SK-N-SH treated with all-trans-retinoic acid at 6 μM for 48 hours (cell line): ENCODE results near the gene TBX1.

ENCODE experiments used
- ATAC-seq: fragments of 200-7000 bp; cut with Tn5 transposase; 3 replicates; pipeline ENCODE4 v1.9.1; 2020; ENCODE audit warnings: mild to moderate bottlenecking, moderate library complexity
- BACH2 ChIP-seq: fragments of 250-450 bp; sonication (Bioruptor Pico); IDR thresholded peaks from 2 replicates; pipeline ENCODE4 v1.9.0; 2021; ENCODE audit warnings: mild to moderate bottlenecking, borderline replicate concordance
- CREB5 ChIP-seq: fragments of 250-450 bp; sonication (Bioruptor Pico); IDR thresholded peaks from 2 replicates; pipeline ENCODE4 v1.5.1; 2020; ENCODE audit warnings: low read depth, mild to moderate bottlenecking, moderate library complexity
- CSDC2 ChIP-seq: fragments of 250-450 bp; sonication (Bioruptor Pico); IDR thresholded peaks from 2 replicates; pipeline ENCODE4 v1.5.0; 2020; ENCODE audit warnings: mild to moderate bottlenecking, moderate library complexity
- ESRRG ChIP-seq: fragments of 250-450 bp; sonication (Bioruptor Pico); IDR thresholded peaks from 2 replicates; pipeline ENCODE4 v1.6.1; 2021; ENCODE audit warnings: mild to moderate bottlenecking
- GLIS3 ChIP-seq: fragments of 250-450 bp; sonication (Bioruptor Pico); IDR thresholded peaks from 2 replicates; pipeline ENCODE4 v1.5.0; 2020; ENCODE audit warnings: mild to moderate bottlenecking, moderate library complexity
- OSR1 ChIP-seq: fragments of 250-450 bp; sonication (Bioruptor Pico); IDR thresholded peaks from 2 replicates; pipeline ENCODE4 v1.8.0; 2022; ENCODE audit warnings: moderate library complexity, mild to moderate bottlenecking, inconsistent platforms
- PATZ1 ChIP-seq: fragments of 250-450 bp; sonication (Bioruptor Pico); IDR thresholded peaks from 2 replicates; pipeline ENCODE4 v1.8.0; 2020; ENCODE audit warnings: mild to moderate bottlenecking, moderate library complexity, borderline replicate concordance
- POU6F1 ChIP-seq: fragments of 250-450 bp; sonication (Bioruptor Pico); IDR thresholded peaks from 2 replicates; pipeline ENCODE4 v1.8.0; 2021; ENCODE audit warnings: low read depth, mild to moderate bottlenecking, moderate library complexity, borderline replicate concordance
- PPARA ChIP-seq: fragments of 250-450 bp; sonication (Bioruptor Pico); IDR thresholded peaks from 2 replicates; pipeline ENCODE4 v1.5.0; 2020; ENCODE audit warnings: mild to moderate bottlenecking, borderline replicate concordance
- RARB ChIP-seq: fragments of 250-450 bp; sonication (Bioruptor Pico); IDR thresholded peaks from 2 replicates; pipeline ENCODE4 v1.8.0; 2021; ENCODE audit warnings: mild to moderate bottlenecking, moderate library complexity
- SNAI2 ChIP-seq: fragments of 250-450 bp; sonication (Bioruptor Pico); IDR thresholded peaks from 2 replicates; pipeline ENCODE4 v1.5.0; 2020; ENCODE audit warnings: mild to moderate bottlenecking, moderate library complexity
- TCF4 ChIP-seq: fragments of 250-450 bp; sonication (Bioruptor Pico); IDR thresholded peaks from 2 replicates; pipeline ENCODE4 v1.8.0; 2021; ENCODE audit warnings: mild to moderate bottlenecking, moderate library complexity, borderline replicate concordance
- TOX ChIP-seq: fragments of 250-450 bp; sonication (Bioruptor Pico); IDR thresholded peaks from 2 replicates; pipeline ENCODE4 v1.8.0; 2021; ENCODE audit warnings: mild to moderate bottlenecking, moderate library complexity, borderline replicate concordance
- TSHZ2 ChIP-seq: fragments of 250-450 bp; sonication (Bioruptor Pico); IDR thresholded peaks from 2 replicates; pipeline ENCODE4 v1.5.0; 2020; ENCODE audit warnings: mild to moderate bottlenecking, moderate library complexity
- ZC3H10 ChIP-seq: fragments of 250-450 bp; sonication (Bioruptor Pico); IDR thresholded peaks from 2 replicates; pipeline ENCODE4 v1.5.1; 2021; ENCODE audit warnings: mild to moderate bottlenecking, moderate library complexity
- ZNF565 ChIP-seq: fragments of 450-650 bp; formaldehyde crosslinking; conservative IDR thresholded peaks from 2 replicates; pipeline ENCODE4 v1.5.0; 2020; ENCODE audit warnings: low read depth, mild to moderate bottlenecking, moderate library complexity
- ZNF70 ChIP-seq: fragments of 450-650 bp; formaldehyde crosslinking; IDR thresholded peaks from 2 replicates; pipeline ENCODE4 v1.5.0; 2020; ENCODE audit warnings: mild to moderate bottlenecking, moderate library complexity
- ZNF8 ChIP-seq: fragments of 450-650 bp; formaldehyde crosslinking; IDR thresholded peaks from 2 replicates; pipeline ENCODE4 v1.5.0; 2020; ENCODE audit warnings: mild to moderate bottlenecking, moderate library complexity

The TBX1 gene

GRCh38 chr22:19785461-19786263, 25.1 kb downstream of the TBX1 start:
- ATAC-seq: no peak
- no peak for TF ChIP-seq PPARA (CRISPR knock-in tag)
- TF ChIP-seq ZC3H10 (CRISPR knock-in tag): no peak
- no peak for TF ChIP-seq ZNF8 (CRISPR knock-in tag)
- no peak for TF ChIP-seq POU6F1 (CRISPR knock-in tag)
- no peak for TF ChIP-seq ESRRG (CRISPR knock-in tag)
- TF ChIP-seq OSR1 (CRISPR knock-in tag): no peak
- no peak for TF ChIP-seq BACH2 (CRISPR knock-in tag)
- TF ChIP-seq PATZ1 (CRISPR knock-in tag): no peak
- no peak for TF ChIP-seq ZNF70 (CRISPR knock-in tag)
- TF ChIP-seq TOX (CRISPR knock-in tag): no peak

- no peak for ATAC-seq
- TF ChIP-seq SNAI2 (no peak), ZNF565 (CRISPR knock-in tag) (no peak), BACH2 (CRISPR knock-in tag) (no peak), OSR1 (CRISPR knock-in tag) (no peak), CREB5 (CRISPR knock-in tag) (no peak)
Observed at GRCh38 chr22:19786264-19786585, 25.6 kb downstream of the TBX1 start.

- TF ChIP-seq CSDC2 (no peak), ZNF565 (CRISPR knock-in tag) (no peak), CREB5 (CRISPR knock-in tag) (no peak), TOX (CRISPR knock-in tag) (no peak), ZNF8 (CRISPR knock-in tag) (no peak), TSHZ2 (CRISPR knock-in tag) (no peak), ZNF70 (CRISPR knock-in tag) (no peak), BACH2 (CRISPR knock-in tag) (no peak), TCF4 (CRISPR knock-in tag) (no peak), ZC3H10 (CRISPR knock-in tag) (no peak), SNAI2 (no peak), RARB (CRISPR knock-in tag) (no peak), POU6F1 (CRISPR knock-in tag) (no peak), GLIS3 (CRISPR knock-in tag) (no peak)
- no peak for ATAC-seq
Observed at GRCh38 chr22:19786959-19787848, 26.6 kb downstream of the TBX1 start.
